NCI-H2227 (cell line): ENCODE measurements around the gene ANP32A.

Source experiments
- DNase-seq: peaks from one replicate; lab custom pipeline; 2025; ENCODE audit not compliant: unreplicated experiment; lab: John Stamatoyannopoulos, UW

ANP32A gene

DNA sequence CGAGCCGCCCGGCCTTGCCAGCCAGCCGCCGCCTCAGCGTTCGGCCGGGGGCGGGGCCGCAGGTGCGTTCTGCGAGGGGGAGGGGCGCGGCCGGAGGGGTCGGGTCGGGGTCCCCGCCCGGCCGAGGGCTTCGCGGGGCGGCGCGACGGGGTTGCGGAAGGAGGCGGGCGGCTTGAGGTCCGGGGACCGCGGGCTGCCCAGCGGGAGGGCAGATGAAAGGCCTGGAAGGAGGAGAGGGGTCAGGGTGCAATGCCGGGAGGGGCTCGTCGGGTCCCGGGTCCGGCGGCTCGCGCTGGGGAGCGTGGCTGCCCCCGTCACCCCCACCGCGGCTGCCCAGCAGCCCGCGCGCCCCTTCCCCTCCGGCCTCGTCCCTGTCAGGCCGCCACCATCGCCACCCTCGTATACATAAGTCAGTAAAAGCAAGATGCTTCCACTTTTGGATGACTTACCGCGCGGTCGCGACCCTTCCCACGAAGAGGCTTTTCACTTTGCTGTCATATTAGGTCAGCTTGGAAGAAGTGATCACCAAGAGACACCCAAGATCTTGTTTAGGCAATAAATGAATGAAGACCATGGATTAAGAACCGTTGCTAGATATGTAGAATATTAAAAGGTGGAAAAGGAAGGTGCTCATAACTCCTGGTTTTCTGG is 620 bp upstream of the ANP32A start:
- no peak for DNase-seq

- peak; percentile 42 for DNase-seq
Observed at GRCh38 chr15:68819495-68820294, 1.0 kb downstream of the ANP32A start.

GRCh38 chr15:68818769-68819494 is 1.8 kb downstream of the ANP32A start:
- peak; percentile 66 for DNase-seq

GRCh38 chr15:68818066-68818768 is 2.5 kb downstream of the ANP32A start:
- peak; percentile 80 for DNase-seq

DNA sequence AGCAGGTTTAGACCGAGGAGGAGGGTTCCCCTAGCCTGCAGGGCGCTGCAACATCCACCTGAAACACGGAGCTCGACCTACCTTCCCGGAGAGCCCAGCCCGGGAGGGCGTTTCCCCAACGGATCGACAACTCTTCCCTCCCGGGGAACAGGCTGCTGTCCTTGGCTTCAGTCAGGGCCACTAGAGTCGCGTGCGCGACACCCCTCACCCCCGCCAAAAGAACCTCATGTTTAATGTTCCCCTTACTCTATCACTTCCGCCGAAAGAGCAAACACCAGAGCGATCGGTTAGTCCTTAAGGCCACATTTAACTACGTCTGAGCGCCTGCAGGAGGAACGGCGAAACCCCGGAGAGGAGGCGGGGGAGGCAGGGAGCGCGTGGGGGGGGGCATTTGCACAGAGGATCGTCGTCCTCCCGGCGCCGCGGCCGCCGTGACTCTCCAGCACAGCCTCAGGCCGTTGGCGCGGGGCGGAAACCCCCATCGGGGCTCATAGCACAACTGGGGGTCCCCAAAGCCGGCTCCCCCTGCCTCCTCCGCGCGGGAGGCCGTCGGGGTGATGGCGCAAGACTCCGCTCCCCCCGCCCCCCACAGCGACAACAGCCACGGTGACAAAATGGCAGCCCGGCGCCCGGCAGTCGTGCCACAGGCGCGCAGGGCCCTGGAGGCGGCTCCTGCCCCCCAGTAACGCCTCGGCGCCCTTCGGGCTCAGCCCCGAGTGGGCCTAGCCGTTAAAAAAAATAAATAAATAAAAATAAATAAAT is 3.2 kb downstream of the ANP32A start:
- DNase-seq: peak; percentile 72

DNA sequence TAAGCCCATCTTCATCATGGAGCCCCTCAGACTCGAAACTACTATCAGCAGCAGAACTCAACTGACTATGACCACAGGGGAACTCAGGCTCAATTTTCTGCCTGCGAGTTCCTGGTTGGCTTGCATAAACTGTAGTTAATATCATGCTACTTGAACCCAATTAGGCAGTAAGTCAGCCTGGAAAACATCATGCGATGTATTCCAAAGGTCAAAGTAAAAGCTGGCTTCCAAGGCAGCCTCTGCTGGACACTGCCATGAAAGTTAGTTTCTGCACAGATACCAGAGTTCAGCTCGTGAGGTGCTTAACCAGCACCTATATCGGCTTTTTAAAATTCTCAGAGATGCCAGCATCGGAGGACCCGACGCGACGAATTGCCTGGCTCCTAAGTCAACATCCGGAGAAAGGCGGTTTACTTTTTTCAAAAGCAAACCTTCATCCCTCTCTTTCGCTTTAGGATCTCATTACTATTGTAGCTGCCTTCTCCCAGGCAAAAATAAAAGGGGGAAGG is 3.8 kb downstream of the ANP32A start:
- DNase-seq: peak; percentile 29

DNA sequence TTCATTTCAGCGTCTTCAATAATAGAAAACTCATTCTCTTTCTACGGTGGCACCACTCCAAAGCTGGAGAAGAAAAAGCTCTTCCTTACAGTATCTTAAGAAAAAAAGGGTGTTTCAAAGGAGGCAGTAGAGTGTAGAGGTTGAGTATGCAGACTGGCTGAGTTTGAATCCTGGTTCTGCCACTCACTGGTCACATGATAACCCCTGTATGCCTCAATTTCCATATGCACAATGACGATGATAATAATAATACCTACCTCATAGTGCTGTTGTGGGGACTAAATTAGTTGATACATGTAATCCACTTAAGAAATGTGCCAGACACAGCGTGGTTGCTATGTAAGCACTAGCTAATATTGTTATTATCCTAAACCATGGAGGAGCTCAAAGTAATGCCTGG is 4.5 kb downstream of the ANP32A start:
- no peak for DNase-seq

- DNase-seq: no peak
Observed at GRCh38 chr15:68815598-68815997, 5.1 kb downstream of the ANP32A start.

- DNase-seq: no peak
Observed at GRCh38 chr15:68814596-68814995, 6.1 kb downstream of the ANP32A start.

DNA sequence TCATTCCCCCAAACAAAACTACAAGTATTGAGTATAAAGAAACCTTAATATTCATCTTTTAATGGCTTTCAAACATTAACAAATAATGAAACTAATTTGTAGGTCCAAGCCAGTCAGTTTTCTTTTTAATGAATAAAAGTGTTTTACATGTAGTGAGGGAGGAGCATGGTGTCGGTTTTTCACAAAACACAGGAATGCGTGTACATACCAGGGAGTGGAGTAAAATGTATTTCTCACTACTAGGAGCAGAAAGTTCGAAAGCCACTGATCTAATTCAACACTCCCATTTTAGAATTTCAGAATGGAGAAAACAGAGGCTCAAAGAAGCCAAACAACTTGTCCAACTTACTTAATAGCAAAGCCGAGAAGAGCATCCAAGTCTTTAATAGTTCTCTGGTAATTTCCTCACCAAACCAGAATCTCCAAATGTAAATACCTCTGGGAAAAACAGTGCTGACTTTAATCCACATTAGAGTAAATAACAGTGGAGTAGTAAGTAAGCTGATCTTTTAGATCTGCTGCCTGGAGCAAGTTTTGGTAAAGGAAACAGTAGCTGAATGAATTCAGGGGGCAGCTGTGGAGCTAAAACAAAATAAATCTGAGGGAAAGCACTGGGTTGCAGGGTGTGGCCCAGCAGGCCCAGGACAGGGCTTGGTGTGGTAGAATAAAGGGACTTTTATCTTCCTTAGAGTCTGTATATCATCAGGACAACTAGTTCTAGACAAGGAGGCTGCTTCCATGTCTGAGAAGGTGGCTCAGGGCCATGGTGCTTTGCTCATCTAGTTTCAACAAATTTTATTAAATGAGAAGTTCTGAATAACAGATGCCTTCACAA is 7.9 kb downstream of the ANP32A start:
- no peak for DNase-seq

DNA sequence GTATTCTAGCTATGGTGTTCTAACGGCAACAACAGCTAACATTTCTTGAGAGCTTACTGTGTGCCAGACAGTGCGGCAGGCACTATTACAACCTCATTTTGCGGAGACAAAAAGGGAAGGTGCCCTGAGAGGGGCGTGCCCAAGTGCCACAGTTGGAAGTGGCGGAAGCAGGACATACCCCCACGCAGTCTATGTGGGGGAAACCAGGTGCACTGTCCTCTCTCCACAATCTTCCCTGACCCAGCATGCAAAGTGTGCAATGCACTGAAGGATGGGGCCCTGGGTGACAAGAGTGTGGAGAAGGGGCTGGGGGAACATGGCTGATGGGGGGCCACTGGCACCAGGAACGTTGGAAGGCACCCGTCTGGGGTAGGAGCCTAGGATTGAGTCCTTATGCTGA is 8.6 kb downstream of the ANP32A start:
- DNase-seq: no peak

DNA sequence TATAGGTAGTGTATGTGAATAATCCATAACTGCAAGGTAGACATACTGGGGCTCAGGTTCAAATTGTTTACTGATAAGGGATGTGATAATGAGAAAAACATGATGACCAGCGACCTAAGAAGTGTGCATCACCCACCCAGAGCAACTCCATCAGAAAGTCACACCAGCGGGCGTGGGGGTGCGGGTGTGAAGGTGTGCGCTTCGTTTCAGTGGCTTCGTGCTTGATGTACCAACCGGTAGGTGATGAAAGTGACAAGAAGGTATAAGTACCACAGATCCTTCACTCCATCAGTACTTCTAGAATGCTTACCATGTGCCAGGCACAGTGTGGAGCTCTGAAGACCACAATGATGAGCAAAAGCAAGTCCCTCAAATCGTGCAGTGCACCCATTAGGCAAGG is 11.2 kb downstream of the ANP32A start:
- no peak for DNase-seq

DNA sequence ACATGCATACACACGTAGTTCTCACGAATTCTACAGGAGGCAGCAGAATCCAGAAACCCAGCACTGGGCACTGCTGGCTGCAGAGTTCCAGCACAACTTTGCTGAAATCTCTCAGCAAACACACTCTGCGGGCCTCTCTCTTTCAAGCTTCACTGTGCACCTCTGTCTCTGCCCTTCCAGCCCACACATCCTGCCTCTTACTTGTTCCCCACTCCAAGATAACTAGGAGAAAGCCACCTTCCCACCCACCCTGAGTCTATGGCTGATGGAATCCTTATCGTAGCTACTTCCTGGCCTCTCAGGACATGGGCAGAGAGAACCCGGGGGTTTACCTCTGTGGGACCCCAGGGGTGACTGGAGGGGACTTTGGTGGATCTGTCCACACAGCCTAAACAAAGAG is 11.9 kb downstream of the ANP32A start:
- DNase-seq: no peak

DNA sequence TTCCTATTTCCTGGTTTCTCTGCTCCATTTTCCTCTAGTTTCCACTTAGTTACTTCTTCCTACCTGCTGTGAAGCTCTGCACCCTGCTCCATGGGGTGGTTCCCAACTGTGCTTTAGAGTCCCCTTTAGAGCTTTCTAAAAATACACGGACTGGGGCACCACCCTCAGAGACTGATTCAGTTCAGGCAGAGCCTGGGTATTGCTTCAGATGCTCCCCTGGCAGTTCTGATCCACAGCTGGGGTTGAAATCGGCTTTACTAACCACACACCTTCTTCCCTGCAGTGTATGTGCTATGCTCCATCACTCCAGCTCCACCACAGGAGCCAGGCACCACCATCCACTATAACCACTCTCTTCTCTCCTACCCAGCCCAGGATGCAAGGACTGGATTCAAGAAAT is 12.6 kb downstream of the ANP32A start:
- no peak for DNase-seq

- no peak for DNase-seq
Observed at GRCh38 chr15:68807249-68807648, 13.4 kb downstream of the ANP32A start.

DNA sequence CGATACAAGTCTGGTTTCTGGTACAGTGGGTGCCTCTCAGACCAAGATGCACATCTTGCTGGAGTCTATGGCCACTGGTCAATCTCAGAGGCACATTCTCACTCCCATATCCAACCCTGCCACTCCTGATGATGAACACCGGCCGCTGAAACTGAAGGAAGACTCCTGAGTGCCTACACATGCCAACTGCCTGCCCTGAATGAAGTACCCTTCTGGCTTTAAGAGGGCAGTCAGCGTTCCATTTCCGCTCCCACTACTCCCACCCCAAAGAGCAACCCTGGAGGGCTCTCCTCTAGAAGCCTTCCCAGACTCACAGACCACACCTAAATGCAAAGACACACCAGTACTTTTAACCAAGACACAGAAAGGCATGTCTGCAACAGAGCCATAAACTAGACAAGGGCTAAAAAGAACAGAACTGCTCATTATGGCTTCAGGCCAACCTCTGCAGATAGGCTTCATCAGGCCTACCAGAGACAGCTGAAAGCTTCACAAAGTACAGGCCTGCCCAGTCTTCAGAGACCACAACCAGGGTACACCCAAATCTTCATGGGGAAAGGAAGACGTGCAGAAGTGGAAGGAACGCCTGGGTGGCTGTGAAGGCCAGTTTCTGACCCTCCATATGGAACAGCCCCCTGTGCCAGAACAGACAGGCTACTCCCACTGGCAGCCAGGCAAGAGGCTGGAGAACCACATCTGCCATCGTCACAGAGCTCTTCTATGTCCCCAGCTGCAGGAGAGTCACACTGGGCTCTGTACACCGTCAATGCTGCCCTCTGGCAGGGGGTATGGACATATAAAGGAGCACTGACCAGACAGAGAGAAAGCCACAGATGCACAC is 14.3 kb downstream of the ANP32A start:
- DNase-seq: no peak

DNA sequence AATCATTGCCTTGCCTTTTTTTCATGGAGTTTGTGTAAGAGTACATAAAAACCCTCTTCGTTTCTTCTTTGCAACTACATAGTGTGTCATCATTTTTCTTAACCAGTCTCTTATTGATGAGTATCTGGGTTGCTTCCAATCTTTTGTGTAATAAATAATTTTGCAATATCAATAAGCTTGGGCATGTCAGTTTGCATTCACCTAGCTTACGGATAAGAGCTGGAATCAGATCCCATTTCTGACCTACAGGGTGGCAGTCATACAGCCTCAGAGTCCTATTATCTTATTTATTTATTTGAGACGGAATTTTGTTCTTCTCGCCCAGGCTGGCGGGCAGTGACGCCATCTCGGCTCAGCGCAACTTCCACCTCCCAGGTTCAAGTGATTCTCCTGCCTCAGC is 18.3 kb downstream of the ANP32A start:
- DNase-seq: no peak

GRCh38 chr15:68801572-68802148 is 19.0 kb downstream of the ANP32A start:
- no peak for DNase-seq
